Osteocyte (in vitro differentiated cells): Measurements from ENCODE around the gene GATA2. TPM values are rescaled to one million over a fixed set of nuclear protein-coding genes. Genes with fewer than 3 reads are reported as not detected.

ENCODE experiments used
- DNase-seq: peaks from one replicate; pipeline ENCODE4 v3.0.0; 2021; ENCODE audit warnings: mixed read lengths; ENCODE audit not compliant: unreplicated experiment; ENCODE audit errors: extremely low spot score
- H3K27ac Mint-ChIP-seq: one replicate; pipeline ENCODE4 v1.8.0; 2021; ENCODE audit warnings: mild to moderate bottlenecking, mixed read lengths; ENCODE audit not compliant: unreplicated experiment
- H3K27me3 Mint-ChIP-seq: one replicate; pipeline ENCODE4 v1.8.0; 2021; ENCODE audit warnings: mixed read lengths; ENCODE audit not compliant: unreplicated experiment
- H3K36me3 Mint-ChIP-seq: one replicate; pipeline ENCODE4 v1.8.0; 2021; ENCODE audit warnings: mixed read lengths; ENCODE audit not compliant: unreplicated experiment
- H3K4me1 Mint-ChIP-seq: one replicate; pipeline ENCODE4 v1.8.0; 2021; ENCODE audit warnings: mixed read lengths; ENCODE audit not compliant: unreplicated experiment
- H3K4me3 Mint-ChIP-seq: one replicate; pipeline ENCODE4 v1.8.0; 2021; ENCODE audit warnings: mild to moderate bottlenecking, moderate library complexity, mixed read lengths; ENCODE audit not compliant: unreplicated experiment
- H3K9me3 Mint-ChIP-seq: one replicate; pipeline ENCODE4 v1.8.0; 2021; ENCODE audit warnings: mixed read lengths; ENCODE audit not compliant: unreplicated experiment
- CTCF ChIP-seq: fragments of 200-600 bp; sonication (generic); IDR thresholded peaks from 2 replicates; pipeline ENCODE4 v1.5.0; 2021; ENCODE audit warnings: antibody characterized with exemption, mild to moderate bottlenecking, moderate library complexity
- total RNA-seq: library from RNA; stranded (reverse); gene quantifications from 2 replicates; pipeline ENCODE4 v1.2.1, GENCODE V29; 2021

Gene GATA2
- total RNA-seq, 1 donor from 2014 or later, result 0.67 TPM

DNA sequence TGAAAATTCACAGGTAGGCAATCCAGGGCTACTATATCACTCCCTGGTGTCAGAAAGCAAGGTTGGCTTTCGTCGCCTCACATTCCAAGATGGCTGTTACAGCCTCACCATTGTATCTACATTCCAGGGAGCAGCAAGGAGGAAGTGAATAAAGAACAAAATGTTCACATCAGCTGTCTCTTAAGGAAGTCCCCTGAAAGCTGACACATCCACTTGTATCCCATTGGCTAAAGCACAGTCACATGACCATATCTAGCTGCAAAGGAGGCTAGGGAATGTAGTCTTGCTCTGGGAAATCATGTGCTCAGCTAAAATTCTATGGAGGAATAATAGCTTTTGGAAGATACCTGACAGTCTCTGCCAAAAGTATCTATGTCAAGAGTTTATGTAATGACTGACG is 12.8 kb upstream of the GATA2 start:
- Mint-ChIP-seq H3K36me3 (no peaks in the 10 kb centered on the region), H3K27me3 (peaks cover 41% of the 10 kb centered on the region), H3K4me1 (peaks cover 3% of the 10 kb centered on the region), H3K27ac (no peak overlapping the region), H3K4me3 (no peak overlapping the region), H3K9me3 (no peaks in the 10 kb centered on the region)
- DNase-seq, result no peak
- TF ChIP-seq CTCF, result no peak

DNA sequence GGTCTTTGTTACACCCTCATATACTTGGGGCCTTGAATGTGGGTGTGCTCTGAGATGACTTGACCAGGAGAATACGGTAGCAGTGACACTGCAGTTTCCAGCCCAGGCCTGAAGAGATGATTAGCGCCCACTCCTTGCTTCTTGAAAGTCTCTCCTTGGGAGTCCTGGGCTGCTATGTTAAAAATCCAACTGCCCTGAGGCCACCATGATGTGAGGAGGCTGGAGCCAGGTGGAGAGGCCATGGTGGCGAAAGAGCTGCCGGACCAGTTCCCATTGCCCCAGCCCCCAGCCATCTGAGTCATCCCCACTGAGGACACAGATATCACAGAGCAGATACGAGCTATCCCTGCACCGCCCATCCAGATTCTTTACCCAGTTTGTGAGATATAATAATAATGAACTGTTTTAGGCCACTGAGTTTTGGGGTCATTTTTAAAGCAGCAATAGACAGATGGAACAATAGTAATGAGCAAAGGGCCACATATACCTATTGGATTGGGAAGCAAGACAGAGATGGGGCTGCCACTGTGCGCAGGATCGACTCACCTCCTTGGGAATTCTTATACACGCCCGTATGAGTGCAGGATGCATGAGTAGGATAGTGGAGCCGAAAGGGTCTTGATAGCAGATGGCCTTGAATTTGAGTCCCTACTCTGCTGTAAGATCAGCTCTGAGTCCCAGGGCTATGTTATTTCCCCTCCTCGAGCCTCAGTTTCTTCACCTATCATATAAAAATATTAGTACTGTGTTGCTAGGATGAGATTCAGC is 12.1 kb upstream of the GATA2 start:
- Mint-ChIP-seq H3K4me3 (no peak overlapping the region), H3K4me1 (peaks cover 3% of the 10 kb centered on the region), H3K27ac (no peak overlapping the region), H3K36me3 (no peaks in the 10 kb centered on the region), H3K27me3 (peaks cover 37% of the 10 kb centered on the region), H3K9me3 (no peaks in the 10 kb centered on the region)
- peak; percentile 30 for DNase-seq
- TF ChIP-seq CTCF, result no peak

- peaks cover 32% of the 10 kb centered on the region for H3K27me3 Mint-ChIP-seq
- H3K9me3 Mint-ChIP-seq, result no peaks in the 10 kb centered on the region
- peaks cover 3% of the 10 kb centered on the region for H3K4me1 Mint-ChIP-seq
- TF ChIP-seq CTCF, result no peak
- H3K36me3 Mint-ChIP-seq, result no peaks in the 10 kb centered on the region
- peak; percentile 82 for DNase-seq
- H3K27ac Mint-ChIP-seq, result no peak overlapping the region
- H3K4me3 Mint-ChIP-seq, result no peak overlapping the region
Measured at GRCh38 chr3:128504533-128504915, 11.5 kb upstream of the GATA2 start.

- H3K4me1 Mint-ChIP-seq, result peaks cover 3% of the 10 kb centered on the region
- H3K4me3 Mint-ChIP-seq, result no peak overlapping the region
- no peak for TF ChIP-seq CTCF
- peaks cover 26% of the 10 kb centered on the region for H3K27me3 Mint-ChIP-seq
- DNase-seq, result peak; percentile 57
- no peak overlapping the region for H3K27ac Mint-ChIP-seq
- no peaks in the 10 kb centered on the region for H3K36me3 Mint-ChIP-seq
- H3K9me3 Mint-ChIP-seq, result no peaks in the 10 kb centered on the region
Measured at GRCh38 chr3:128503751-128504532, 10.9 kb upstream of the GATA2 start.

- Mint-ChIP-seq H3K9me3 (no peaks in the 10 kb centered on the region), H3K27me3 (peaks cover 25% of the 10 kb centered on the region), H3K4me3 (no peak overlapping the region), H3K27ac (no peak overlapping the region), H3K36me3 (no peaks in the 10 kb centered on the region), H3K4me1 (peaks cover 3% of the 10 kb centered on the region)
- DNase-seq, result peak; percentile 74
- TF ChIP-seq CTCF, result peak; percentile 29
Measured at GRCh38 chr3:128503164-128503651, 10.2 kb upstream of the GATA2 start.
